Measurements from ENCODE around the gene ARPC2.

ARPC2 gene

DNA sequence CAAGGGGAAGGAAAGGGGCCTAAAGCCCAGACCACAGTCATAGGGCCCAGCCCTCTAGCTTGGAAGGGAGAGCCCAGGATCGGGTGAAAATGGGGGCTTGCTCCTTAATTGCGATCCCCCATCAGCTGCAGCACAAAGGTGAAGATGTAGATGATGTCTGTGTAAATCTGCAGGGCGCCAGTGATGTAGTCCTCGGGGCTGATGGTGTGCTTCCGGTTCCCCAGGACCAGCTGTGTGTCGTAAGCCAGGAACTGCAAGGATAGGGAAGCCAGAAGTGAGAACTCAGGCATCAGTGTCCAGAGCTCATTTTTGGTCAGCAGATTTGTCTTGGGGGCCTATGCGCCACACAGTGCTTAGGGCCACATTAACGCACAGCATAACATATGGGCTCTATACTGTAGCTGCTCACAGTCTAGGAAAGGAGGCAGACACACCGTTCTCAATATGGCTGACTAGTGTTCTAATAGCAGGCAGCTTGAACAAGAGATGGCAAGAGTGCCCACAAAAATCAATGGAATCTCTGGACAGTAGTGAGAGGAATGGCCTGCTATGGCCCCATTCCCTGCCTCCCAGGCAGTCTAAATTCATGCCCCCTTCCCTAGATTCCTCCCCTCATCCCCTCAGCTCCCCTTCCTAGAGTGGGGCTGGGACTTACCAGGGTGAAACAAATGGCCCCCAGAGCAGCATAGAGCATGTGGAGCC lies 58.5 kb downstream of the ARPC2 start:
- H3K4me3 ChIP-seq (IDR thresholded peaks at IDR 0.05; ENCODE audit: insufficient read depth, low read depth, low read length) = no peak overlapping the region
- H3K4me1 ChIP-seq (ENCODE audit: low read depth, poor library complexity, severe bottlenecking) = peaks cover 20% of the 10 kb centered on the region
- TF ChIP-seq, protein P1, sequence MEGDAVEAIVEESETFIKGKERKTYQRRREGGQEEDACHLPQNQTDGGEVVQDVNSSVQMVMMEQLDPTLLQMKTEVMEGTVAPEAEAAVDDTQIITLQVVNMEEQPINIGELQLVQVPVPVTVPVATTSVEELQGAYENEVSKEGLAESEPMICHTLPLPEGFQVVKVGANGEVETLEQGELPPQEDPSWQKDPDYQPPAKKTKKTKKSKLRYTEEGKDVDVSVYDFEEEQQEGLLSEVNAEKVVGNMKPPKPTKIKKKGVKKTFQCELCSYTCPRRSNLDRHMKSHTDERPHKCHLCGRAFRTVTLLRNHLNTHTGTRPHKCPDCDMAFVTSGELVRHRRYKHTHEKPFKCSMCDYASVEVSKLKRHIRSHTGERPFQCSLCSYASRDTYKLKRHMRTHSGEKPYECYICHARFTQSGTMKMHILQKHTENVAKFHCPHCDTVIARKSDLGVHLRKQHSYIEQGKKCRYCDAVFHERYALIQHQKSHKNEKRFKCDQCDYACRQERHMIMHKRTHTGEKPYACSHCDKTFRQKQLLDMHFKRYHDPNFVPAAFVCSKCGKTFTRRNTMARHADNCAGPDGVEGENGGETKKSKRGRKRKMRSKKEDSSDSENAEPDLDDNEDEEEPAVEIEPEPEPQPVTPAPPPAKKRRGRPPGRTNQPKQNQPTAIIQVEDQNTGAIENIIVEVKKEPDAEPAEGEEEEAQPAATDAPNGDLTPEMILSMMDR (conservative IDR thresholded peaks at IDR 0.05; ENCODE audit: low read depth, low read length) = no peak
- no peaks in the 10 kb centered on the region for H3K36me3 ChIP-seq (ENCODE audit: insufficient read depth)
- H3K79me2 ChIP-seq (ENCODE audit: insufficient read depth, low read depth) = peaks cover 12% of the 10 kb centered on the region; the same call in 1 of the 2 replicates
- H3K9ac ChIP-seq = no peak overlapping the region
- H3K27ac ChIP-seq = no peak overlapping the region
- H3K4me2 ChIP-seq = no peak overlapping the region
- no peaks in the 10 kb centered on the region for H3K27me3 ChIP-seq (ENCODE audit: insufficient read depth, low read depth)
- no peak overlapping the region for H2AFZ ChIP-seq (ENCODE audit: low read depth)
- no peaks in the 10 kb centered on the region for H4K20me1 ChIP-seq (ENCODE audit: insufficient read depth)

DNA sequence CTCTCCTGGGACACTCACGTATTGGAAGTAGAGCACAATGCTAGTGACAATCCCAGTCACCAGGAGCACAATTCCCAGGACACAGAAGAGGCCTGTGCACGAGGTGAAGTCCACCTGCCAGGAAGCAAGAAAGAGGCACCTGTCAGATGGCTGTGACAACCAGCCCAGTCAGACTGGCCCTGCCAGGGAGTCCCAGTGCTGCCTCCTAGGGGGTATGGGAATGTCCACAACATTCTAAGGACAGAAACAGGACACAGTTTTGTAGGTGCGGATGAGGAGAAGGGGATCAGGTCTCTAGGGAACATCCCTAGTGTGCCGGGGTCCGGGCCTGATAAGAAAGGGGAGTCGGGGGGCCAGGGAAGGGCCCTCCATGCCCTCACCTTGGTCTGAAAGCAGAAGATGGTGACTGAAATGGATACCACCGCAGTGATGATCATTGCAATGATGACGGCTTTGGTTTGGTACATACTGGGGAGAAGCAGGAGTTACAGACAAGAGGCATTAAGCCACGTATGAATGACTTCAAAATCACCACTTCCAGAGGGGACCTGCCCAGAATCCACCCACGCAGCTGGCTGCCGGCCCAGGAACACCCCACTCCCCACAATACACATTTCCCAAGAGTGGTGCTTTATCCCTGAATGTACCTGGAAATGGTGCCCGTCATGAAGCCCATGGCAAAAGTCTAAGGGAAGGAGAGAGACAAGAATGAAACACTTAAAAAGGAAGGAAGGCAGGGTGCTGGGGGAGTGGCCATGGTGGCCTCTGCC lies 60.2 kb downstream of the ARPC2 start:
- Histone ChIP-seq H3K4me3 (IDR thresholded peaks at IDR 0.05; ENCODE audit: insufficient read depth, low read depth, low read length) (no peak overlapping the region), H3K79me2 (ENCODE audit: insufficient read depth, low read depth) (no peaks in the 10 kb centered on the region), H3K27me3 (ENCODE audit: insufficient read depth, low read depth) (no peaks in the 10 kb centered on the region), H3K36me3 (ENCODE audit: insufficient read depth) (no peaks in the 10 kb centered on the region), H3K4me1 (ENCODE audit: low read depth, poor library complexity, severe bottlenecking) (peaks cover 10% of the 10 kb centered on the region), H3K4me2 (no peak overlapping the region), H4K20me1 (ENCODE audit: insufficient read depth) (no peaks in the 10 kb centered on the region), H2AFZ (ENCODE audit: low read depth) (no peak overlapping the region), H3K27ac (no peak overlapping the region), H3K9ac (no peak overlapping the region)
- TF ChIP-seq, protein P1 (conservative IDR thresholded peaks at IDR 0.05; ENCODE audit: low read depth, low read length) = no peak

DNA sequence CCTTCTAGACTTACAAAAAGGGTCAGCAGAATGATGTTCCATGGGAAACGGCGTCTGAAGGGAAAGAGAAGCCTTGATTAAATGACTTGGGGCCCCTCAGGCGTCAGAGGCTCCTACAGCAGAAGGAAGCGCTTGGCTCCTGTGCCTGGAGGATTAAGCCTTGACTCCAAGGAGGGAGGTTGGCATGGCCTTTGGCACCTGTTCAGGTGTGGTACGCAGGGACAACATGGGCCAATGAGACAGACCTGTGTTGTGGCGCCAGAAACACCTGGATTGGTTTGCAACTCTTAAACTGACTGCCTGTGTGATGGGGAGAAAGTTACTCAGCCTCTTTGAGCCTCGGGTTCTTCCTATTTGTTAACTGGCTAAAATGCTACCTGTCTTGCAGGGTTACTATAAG lies 60.9 kb downstream of the ARPC2 start:
- Histone ChIP-seq H3K4me3 (IDR thresholded peaks at IDR 0.05; ENCODE audit: insufficient read depth, low read depth, low read length) (no peak overlapping the region), H3K79me2 (ENCODE audit: insufficient read depth, low read depth) (0 out of 2 replicates have a peak, but pooled peaks cover 5% of the 10 kb centered on the region), H2AFZ (ENCODE audit: low read depth) (no peak overlapping the region), H3K4me1 (ENCODE audit: low read depth, poor library complexity, severe bottlenecking) (peaks cover 11% of the 10 kb centered on the region), H3K36me3 (ENCODE audit: insufficient read depth) (no peaks in the 10 kb centered on the region), H3K27me3 (ENCODE audit: insufficient read depth, low read depth) (no peaks in the 10 kb centered on the region), H3K9ac (no peak overlapping the region), H4K20me1 (ENCODE audit: insufficient read depth) (no peaks in the 10 kb centered on the region), H3K27ac (no peak overlapping the region), H3K4me2 (no peak overlapping the region)
- TF ChIP-seq, protein P1 (conservative IDR thresholded peaks at IDR 0.05; ENCODE audit: low read depth, low read length) = no peak

DNA sequence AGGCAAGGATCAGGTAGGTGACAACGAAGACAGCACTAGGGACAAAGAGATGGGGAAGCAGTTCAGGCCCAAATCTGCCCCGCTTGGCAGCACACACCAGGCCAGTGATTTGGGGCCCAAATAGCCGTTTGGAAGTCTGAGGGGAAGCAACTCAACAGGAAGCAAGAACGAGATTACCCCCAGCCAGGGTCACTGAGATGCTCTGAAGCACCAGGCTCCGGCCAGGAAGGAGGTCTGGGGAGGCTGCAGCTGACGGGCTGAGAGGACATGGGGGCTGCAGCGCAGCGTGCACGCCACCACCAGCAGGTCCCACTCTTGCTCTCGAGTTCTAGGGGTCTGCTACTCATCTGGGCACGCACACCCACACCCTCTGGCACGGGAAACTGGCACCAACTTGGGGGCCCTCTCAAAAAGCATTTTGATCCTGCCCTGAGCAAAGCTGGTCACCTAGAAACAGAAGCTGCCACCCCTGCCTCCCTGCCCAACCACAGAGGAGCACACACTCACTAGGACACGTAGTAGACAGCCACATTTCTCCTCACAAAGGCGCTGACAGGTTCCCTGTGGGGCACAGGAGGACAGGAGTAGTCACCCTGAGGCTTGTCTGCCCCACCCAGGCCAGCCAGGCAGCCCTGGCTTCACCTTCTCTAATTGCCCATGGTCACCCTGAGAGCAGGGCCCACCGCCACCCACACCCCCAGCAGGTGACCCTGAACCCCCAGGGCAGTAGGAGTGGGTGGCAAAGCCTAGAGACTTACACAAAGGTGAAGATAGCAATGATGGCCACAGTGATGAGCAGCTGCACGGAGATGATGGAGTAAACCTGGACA lies 61.8 kb downstream of the ARPC2 start:
- Histone ChIP-seq H3K27ac (no peak overlapping the region), H3K27me3 (ENCODE audit: insufficient read depth, low read depth) (no peaks in the 10 kb centered on the region), H3K4me1 (ENCODE audit: low read depth, poor library complexity, severe bottlenecking) (peaks cover 16% of the 10 kb centered on the region), H4K20me1 (ENCODE audit: insufficient read depth) (no peaks in the 10 kb centered on the region), H3K4me2 (no peak overlapping the region), H3K36me3 (ENCODE audit: insufficient read depth) (no peaks in the 10 kb centered on the region), H3K4me3 (IDR thresholded peaks at IDR 0.05; ENCODE audit: insufficient read depth, low read depth, low read length) (no peak overlapping the region), H3K79me2 (ENCODE audit: insufficient read depth, low read depth) (0 out of 2 replicates have a peak, but pooled peaks cover 9% of the 10 kb centered on the region), H3K9ac (no peak overlapping the region), H2AFZ (ENCODE audit: low read depth) (no peak overlapping the region)
- TF ChIP-seq, protein P1 (conservative IDR thresholded peaks at IDR 0.05; ENCODE audit: low read depth, low read length) = no peak
